Stimulated activated CD4-positive, alpha-beta T cell treated with anti-CD3 and anti-CD28 coated beads, Interleukin-15, amount 100 ng/mL, for 1 hour (primary cell): Measurements from ENCODE around the gene PKP1.

ENCODE experiments used
- DNase-seq, 2 donors: peaks; one replicate each; pipeline ENCODE4 v3.0.0-alpha.2; 2020; ENCODE audit warnings: low read depth in 1 of 2, low spot score in 1 of 2

Gene PKP1

DNA sequence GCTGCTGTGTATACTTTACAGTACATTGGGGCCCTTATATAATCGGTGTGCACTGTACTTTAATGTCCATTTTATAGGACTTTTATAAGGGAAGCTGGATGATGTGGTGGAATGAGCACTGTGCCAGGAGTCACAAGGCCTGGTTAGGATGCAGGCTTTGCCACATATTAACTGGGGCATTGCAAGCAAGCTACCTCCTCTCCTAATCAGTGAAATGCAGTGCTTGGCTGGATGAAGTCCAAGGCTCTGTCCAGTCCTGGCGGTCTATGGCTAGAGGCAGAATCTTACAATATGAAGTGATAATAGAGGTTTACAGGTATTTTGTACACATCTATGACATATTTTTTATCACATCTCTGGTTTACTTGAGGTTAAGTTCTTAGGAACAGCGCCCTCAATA is 1.7 kb upstream of the PKP1 start:
- no peak for DNase-seq

DNA sequence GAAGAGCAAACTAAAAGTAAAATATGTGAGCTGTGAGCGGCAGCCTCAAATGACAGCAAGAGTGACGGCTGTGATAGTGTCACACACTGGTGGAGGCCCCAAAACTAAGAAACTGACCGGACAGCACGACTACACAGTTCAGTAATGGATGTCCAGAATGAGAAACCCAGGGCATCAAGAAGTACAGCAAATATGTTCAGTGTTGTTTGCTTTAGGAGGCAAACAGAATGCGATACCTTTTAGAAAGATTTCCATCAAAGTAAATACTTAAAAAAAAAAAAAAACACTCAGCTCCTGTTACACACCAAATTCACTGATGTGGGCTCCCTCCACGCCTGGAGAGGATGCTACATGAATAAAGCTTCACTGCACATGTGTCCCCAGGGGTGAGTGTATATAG is 1.1 kb upstream of the PKP1 start:
- no peak for DNase-seq

- no peak for DNase-seq
Measured at GRCh38 chr1:201283836-201284553, 689 bp downstream of the PKP1 start.

DNA sequence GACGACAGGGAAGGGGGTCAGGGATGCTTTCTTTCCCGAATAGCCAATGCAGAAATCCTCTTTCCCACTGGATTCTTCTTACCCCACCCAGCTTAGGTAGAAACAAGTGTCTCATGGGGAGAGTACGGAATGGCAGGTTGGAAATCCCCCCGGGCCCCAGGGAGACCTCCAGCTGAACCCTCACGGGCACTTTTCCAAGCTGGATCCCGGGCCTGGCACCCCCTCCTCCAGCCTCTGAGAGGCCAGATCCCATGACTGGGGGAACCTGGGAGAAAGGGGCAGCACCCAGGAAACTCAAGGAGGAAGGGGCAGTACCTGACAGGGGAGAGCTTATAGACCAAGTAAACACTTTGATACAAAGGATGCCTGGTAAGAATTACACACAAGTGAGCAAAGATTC is 1.3 kb downstream of the PKP1 start:
- DNase-seq = no peak

GRCh38 chr1:201285846-201286245 is 2.5 kb downstream of the PKP1 start:
- DNase-seq = no peak

DNA sequence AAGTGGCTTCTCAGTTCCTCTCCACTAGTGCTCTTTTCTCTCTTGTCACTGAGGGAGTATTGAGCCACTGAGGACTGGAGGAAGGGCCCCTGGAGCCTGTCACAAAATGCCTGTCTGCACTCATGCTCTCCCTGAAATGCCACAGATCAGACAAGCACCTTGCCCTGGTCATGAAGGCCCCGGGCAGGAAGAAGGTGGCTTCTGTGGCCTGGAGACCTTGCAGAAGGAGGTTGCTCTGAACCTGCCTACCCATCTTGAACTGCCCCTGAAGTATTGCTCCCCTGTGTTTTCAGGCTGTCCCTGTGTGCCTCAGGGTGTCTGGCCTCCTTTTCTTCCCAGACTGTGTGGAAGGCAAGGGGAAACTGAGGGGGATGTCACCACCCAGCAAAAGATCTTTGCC is 3.1 kb downstream of the PKP1 start:
- DNase-seq = no peak

GRCh38 chr1:201288007-201288406 is 4.7 kb downstream of the PKP1 start:
- DNase-seq = no peak

DNA sequence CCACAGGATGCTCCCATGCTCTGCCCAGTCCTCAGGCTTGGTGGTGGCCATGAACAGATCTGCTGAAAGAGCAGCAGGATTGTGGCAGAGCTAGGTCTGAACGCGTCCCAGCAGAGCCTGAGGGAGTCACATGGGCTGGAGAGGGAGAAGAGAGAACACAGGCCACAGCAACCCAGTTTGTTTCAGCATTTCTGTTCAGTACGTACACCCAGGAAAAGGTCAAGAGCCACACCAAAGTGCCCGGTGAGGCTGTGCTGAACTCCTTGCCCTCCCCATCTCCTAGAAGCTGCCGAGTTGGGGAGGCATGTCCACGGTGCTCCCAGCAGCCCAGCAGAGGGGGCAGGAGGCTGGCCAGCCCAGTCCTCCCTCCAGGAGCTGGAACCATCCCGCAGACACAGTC is 5.5 kb downstream of the PKP1 start:
- no peak for DNase-seq

- no peak for DNase-seq
Measured at GRCh38 chr1:201290551-201290950, 7.2 kb downstream of the PKP1 start.

- DNase-seq = no peak
Measured at GRCh38 chr1:201291916-201292315, 8.6 kb downstream of the PKP1 start.

- no peak for DNase-seq
Measured at GRCh38 chr1:201294876-201295275, 11.6 kb downstream of the PKP1 start.

GRCh38 chr1:201295346-201295745 is 12.0 kb downstream of the PKP1 start:
- no peak for DNase-seq

GRCh38 chr1:201295861-201296260 is 12.6 kb downstream of the PKP1 start:
- no peak for DNase-seq

GRCh38 chr1:201296352-201296751 is 13.0 kb downstream of the PKP1 start:
- no peak for DNase-seq

GRCh38 chr1:201298396-201299381 is 15.4 kb downstream of the PKP1 start:
- no peak for DNase-seq

- DNase-seq = no peak
Measured at GRCh38 chr1:201299968-201300367, 16.7 kb downstream of the PKP1 start.

DNA sequence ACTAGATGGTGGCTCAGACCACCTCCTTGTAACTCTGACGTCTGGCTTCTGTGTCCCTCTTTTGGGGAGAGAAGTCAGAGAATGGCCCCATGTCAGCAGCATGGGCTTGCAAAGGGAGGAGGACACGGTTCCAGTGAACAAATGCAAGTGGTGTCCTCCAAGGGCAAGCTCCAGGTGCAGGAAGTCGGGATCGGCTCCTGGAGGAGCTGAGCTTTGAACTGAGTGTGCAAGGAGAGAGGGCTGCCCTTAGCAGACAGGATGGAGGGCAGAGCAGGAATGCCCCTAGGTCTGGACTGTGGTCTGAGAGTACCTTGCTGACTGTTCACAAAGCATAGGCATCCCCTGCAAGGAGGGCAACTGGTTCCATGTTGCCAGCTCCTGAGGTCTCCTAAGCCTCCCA is 17.3 kb downstream of the PKP1 start:
- no peak for DNase-seq

GRCh38 chr1:201302163-201303152 is 19.2 kb downstream of the PKP1 start:
- no peak for DNase-seq

DNA sequence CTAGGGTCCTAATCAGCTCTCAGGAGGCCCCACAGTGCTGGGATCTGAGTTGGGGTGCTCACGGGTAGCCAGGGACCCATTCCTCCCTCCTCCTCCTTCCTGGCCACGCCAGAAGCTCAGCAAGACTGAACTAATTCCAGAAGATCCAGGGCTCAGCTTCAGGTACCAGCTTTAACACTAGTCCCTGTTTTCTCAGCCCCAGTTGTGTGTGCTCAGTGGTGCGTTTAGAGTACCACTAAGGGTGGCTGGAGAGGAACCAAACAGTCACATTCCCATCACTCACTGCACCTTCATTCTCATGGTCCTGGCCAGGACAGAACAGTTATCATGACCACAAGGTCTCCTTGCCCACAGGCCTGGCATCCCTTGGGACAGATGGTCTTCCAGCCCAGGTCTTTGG is 20.8 kb downstream of the PKP1 start:
- DNase-seq = no peak

DNA sequence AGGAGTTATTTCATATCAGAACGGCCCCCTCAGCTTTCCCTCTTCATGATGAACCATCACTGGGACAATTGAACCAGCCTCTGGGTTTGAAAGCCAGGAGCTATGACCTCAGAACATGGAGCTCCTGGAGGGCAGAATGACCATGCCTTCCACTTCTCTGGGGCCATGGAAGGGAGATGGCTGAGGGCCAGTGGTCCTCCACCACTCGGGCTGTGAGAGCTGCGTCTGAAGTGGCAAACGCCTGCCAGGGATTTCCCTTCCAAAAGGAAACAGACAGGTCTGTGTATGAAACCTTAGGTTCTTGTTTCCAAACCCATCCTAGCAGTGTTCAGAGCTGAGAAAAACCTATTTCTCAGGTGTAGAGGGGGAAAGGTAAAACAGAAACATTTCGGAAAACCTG is 22.5 kb downstream of the PKP1 start:
- no peak for DNase-seq

DNA sequence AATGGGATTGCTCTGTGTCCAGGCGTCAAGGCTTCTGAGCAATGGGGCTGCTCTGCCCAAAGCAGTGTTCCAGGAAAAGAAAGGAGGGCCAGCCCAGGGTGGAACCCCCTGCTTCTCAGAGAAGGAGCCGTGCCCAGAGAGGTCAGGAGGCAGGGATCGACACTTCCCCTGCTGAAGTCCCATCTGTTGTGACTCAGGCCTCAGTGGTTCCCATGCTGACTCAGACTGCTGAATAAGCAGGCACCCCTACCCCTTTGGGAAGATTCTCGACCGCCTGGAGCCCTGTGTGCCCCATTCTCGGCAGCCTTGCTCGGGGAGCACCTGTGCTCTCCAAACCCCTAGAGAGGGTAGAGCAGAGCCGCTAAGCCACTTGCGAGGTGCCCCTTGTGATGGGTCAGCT is 23.9 kb downstream of the PKP1 start:
- DNase-seq = no peak
